HG03159 (cell line): ENCODE results near the gene SHROOM1.
"Not testable (repeated sequence)": the region's sequence is repeated elsewhere in the genome, so short reads cannot be mapped to it uniquely, and the experiment has no call there.

Source experiments
- ATAC-seq: cut with Tn5 transposase; IDR thresholded peaks from one replicate; pipeline ENCODE4 v1.9.1; 2021; ENCODE audit warnings: mild to moderate bottlenecking, moderate library complexity; ENCODE audit not compliant: unreplicated experiment

Gene SHROOM1

GRCh38 chr5:132812123-132812765 lies 18.2 kb downstream of the SHROOM1 start:
- no peak for ATAC-seq

- ATAC-seq, result no peak
Observed at GRCh38 chr5:132810605-132811004, 19.8 kb downstream of the SHROOM1 start.

DNA sequence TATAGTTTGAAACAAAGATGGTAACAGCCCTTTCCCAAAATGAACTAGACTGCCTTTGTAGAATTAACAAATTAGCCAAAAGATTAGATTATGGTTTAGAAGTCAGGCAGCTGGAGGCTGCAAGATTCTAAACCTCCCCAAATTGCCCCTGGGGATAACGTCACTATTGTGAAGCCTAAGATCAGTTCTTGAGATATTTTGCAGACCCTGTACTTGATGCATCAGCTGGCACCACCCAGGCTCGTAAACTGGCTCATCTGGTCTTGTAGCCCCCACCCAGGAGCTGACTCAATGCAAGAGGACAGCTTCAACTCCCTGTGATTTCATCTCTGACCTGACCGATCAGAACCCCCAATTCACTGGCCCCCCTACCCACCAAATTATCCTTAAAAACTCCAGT lies 21.6 kb downstream of the SHROOM1 start:
- no peak for ATAC-seq

GRCh38 chr5:132808448-132808847 lies 22.0 kb downstream of the SHROOM1 start:
- no peak for ATAC-seq

DNA sequence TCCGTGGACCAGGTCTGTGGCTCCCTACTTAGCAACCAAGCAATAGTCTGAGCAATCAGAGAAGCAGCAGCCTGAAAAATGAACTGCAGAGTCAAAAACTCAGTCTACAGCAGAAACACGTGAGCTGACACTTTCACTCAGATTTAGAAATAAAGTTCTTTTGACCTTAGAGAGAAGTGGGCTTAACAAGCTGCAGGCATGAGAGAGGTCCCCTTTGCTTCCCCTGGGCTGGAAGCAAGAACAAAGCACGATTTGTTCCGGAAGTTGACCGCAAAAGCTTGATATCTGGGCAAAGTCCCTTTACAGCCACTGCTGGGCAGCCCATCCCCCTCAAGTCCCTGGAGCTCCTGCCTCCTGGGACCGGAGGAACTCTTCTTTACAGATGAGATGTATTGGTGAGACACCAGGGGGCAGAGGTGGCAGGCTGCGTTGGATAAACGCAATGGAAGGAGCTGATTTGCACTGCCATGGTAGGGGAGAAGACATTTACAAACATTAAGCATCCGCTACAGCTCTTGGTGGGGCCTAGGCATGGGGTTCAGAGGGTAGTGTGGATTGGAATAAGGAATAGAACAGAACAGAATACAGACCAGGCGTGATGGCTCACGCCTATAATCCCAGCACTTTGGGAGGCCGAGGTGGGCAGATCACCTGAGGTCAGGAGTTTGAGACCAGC lies 23.1 kb downstream of the SHROOM1 start:
- ATAC-seq, result no peak

DNA sequence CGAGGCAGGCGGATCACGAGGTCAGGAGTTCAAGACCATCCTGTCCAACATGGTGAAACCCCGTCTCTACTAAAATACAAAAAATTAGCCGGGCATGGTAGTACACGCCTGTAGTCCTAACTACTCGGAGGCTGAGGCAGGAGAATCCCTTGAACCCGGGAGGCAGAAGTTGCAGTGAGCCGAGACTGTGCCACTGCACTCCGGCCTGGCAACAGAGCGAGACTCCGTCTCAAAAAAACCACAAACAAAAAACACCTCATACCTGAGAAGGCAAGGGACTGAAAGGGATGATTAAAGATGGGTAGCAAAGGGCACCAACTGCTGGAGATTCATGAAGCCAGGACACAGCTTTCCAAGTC lies 23.7 kb downstream of the SHROOM1 start:
- not testable (repeated sequence) for ATAC-seq

GRCh38 chr5:132805872-132806271 lies 24.6 kb downstream of the SHROOM1 start:
- ATAC-seq, result not testable (repeated sequence)

DNA sequence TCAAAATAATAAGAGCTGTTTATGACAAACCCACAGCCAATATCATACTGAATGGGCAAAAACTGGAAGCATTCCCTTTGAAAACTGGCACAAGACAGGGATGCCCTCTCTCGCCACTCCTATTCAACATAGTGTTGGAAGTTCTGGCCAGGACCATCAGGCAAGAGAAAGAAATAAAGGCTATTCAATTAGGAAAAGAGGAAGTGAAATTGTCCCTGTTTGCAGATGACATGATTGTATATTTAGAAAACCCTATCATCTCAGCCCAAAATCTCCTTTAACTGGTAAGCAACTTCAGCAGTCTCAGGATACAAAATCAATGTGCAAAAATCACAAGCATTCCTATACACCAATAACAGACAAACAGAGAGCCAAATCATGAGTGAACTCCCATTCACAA lies 26.2 kb downstream of the SHROOM1 start:
- ATAC-seq, result not testable (repeated sequence)

DNA sequence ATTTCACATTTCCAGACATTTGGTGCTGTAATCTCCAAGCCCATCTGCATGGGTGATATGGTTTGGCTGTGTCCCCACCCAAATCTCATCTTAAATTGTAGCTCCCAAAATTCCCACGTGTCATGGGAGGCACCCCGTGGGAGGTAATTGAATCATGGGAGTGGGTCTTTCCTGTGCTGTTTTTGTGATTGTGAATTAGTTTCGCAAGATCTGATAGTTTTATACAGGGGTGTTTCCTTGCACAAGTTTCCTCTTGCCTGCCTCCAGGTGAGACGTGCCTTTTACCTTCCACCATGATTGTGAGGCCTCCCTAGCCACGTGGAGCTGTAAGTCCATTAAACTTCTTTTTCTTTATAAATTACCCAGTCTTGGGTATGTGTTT lies 27.8 kb downstream of the SHROOM1 start:
- not testable (repeated sequence) for ATAC-seq

- ATAC-seq, result no peak
Observed at GRCh38 chr5:132802044-132802684, 28.3 kb downstream of the SHROOM1 start.

DNA sequence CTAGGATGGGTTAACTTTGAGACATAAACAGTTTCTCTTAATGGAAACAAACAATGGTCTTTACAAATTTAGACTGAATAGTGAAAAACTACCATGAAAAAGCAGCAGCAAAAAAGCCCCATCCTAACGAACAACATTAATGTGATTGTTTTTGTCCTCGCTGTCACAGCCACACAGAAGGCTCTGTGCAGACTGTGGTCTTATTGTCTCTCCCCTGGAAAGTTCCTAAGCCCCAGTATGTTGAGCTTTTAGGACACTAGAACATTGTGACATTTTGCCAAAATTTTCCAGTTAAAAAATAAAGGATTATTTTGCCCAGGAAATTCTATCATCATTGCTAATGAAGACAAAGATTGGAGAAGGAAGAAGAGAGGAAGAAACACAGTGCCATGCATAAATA lies 29.9 kb downstream of the SHROOM1 start:
- no peak for ATAC-seq

GRCh38 chr5:132799392-132799791 lies 31.1 kb downstream of the SHROOM1 start:
- ATAC-seq, result no peak

DNA sequence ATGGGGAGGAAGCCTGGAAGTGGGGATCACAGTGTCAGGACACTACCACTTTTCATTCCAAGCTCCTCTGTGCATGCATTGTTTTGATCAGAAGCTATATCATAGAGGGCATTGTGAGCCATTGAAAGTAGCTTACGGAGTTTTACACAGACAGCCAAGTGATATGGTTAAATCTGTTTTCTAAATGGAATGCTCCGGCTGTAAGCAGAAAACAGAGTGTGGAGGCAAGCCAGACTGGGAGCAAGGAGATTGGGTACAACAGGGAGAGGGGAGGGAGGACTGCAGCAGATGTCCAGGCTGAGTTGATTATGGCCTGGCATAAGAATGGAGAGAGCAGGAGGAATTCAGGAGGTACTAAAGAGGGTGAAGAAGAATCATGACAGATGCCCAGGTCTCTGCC lies 32.8 kb downstream of the SHROOM1 start:
- ATAC-seq, result no peak

DNA sequence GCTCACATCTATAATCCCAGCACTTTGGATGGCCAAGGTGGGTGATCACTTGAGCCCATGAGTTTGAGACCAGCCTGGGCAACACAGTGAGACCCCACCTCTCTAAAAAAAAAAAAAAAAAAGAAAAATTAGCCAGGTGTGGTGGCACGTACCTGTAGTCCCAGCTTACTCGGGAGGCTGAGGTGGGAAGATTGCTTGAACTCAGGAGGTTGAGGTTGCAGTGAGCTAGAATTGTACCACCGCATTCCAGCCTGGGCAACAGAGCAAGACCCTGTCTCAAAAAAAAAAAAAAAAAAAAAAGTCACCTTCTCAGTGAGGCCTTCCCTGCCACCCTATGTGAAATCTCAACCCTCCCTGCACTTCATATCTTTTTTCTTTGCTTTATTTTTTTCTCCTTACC lies 39.4 kb downstream of the SHROOM1 start:
- no peak for ATAC-seq

DNA sequence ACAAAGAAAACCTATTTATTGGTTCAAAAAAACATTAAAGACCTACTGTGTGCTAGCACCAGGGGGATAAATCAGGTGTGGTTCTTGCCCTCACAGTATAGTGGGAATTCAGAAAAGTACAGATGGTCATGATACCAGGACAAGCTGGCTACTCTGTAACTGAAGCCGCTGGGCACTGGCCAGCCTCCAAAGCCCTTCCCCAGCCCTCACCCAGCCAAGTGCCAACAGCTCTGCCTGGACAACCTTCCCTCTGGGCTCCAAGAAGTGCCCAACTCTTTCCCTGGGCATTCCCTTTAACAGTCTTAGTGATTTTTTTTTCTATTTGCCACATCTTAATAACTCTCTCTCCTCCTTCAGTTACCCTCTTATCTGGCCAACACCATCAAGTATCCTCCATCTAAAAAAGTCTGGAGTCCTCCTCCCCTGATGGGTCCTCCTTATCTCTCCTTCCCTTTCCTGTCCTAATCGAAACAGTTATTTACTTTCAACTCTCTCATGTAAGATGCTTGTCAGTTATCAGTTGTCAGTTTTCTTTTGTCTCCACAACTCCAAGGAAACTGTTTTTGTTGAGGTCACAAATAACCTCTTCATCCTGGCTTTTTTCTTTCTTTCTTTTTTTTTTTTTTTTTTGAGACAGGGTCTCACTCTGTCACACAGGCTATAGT lies 40.1 kb downstream of the SHROOM1 start:
- no peak for ATAC-seq

DNA sequence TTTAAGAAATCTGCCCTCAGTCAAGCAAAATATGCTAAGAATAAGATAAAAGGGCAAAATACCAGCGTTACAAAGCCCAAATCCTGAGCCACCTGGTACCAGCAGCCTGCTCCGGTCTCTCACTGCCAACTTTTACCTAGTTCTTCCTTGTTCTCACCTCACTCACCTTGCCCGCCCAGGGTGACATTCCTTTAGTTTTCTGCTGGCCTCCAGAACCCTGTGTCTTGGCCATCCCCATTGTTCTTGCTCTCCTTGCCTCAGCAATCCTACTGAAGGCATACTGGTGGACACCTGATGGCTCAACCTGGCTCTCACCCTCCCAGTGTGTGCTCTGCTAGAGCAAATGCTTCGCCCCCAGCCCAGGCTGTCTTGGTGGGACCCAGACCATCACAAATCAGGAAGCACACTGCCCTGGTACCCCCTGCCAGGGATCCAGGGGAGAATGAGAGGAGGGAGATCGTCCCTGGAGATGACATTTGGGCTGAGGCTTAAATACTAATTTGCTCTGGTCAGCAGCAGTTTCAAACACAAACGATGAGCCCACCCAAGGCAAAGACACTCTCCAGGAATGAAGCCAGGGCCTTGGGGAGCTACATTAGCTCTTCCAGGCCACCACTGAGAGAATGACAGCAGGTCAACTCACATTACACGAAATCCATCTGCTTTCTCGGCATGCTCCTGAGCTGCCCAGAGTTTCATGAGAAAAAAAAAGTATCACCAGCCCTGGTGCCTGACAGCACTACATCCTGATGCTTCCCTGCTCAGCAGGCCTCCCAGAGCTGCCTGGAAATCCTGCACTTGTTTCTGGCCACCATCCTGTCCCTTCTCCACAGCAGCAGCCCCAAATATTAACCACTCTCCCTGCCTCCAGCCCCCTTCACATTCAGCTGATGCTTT lies 41.2 kb downstream of the SHROOM1 start:
- ATAC-seq, result no peak

DNA sequence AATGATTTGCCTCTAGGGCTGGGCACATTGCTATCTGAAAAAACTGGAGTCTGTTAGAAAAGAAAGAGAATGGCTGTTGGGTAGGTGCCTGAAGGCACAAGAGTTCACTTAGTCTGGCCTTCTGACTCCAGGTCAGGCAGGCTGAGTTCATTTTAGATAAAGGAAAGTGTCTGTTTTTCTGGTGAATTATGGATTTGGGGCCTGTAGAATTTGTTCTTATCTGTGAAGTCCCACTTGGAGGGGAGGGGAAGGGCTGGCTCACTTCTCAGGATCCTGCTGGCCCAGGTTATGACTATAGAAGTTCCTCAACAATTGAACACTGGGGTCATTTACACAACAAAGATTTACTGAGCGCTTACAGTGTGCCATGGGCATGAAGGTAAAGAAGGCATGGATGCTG lies 41.9 kb downstream of the SHROOM1 start:
- ATAC-seq, result no peak

DNA sequence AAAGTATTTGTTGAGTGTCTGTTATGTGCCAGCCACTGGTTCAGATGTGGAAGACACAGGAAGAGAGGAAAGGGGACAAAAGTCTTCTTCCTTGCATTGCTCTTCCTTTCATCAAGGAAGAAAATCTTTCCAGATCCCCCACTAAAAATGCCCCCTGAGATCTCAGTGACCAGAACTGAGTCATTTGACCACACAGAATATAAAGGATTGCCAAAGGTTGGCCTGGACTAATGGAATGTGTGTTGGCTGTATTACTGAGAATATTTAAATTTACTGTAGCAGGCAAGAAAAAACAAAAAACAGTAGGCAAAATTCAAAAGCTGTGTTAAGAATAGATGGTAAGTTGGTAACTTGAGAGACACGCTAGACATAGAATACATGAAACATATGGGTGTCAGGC lies 43.4 kb downstream of the SHROOM1 start:
- no peak for ATAC-seq

DNA sequence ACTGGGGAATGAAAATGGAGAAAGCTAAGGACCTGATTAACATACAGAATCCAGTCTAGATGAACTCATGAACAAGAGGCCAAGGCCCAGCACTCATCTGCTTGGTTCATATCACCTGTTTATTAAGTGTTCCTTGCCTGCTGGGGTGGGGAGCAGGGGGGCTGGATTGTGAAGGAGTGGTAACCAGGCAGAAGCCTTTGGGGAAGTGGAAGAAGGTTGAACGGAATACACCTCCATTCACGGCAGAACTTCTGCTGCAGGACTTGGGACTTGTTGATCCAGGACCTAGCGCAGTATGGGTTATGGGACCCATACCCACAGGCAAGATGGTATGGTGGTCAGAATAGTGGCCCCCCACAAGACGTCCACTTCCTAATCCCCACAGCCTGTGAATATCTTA lies 44.6 kb downstream of the SHROOM1 start:
- ATAC-seq, result no peak

DNA sequence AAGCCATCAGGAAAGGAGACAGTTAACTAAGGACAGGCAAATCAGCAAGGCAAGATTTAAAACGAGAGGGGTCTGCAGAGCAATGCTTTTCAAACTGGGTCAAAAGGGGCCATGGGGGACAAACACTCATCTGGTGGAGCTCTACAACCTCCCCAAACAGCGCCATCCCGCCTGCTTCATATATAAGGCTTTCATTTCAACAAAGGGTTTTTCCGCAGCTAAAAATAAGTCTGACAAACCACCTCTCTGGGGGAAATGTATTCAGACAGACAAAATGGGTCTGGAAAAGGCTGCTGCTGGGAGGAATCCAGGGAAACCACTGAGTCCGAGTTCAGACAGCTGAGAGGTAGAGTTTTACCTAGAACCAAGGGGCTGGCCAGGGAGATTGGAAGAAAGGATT lies 45.1 kb downstream of the SHROOM1 start:
- ATAC-seq, result no peak

DNA sequence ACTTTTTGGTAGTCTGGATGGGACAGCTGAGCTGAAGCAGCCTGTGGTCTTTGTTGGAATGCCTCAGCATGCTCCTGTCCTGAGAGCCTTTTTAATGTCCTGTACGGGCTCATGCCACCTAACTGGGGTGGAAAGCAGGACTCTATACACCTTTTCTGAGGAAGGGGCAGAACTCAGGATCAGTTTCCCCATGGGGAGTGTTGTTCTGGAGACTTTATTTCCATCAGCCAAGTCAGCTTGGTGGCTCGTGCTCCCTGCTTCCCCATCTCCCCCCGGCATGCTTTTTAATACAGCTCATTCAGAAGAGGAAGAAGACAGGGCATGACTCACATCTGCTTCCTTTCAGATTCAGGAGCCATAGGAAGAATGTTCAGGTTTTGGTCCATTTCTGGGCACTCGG lies 48.3 kb downstream of the SHROOM1 start:
- no peak for ATAC-seq
